Effector memory CD4-positive, alpha-beta T cell (primary cell): Measurements from ENCODE around the gene DESI1.

Source experiments
- DNase-seq, 3 donors: peaks; one replicate each; pipeline ENCODE4 v3.0.0-alpha.2; 2020
- H3K27ac ChIP-seq: 2 replicates; pipeline ENCODE4 v1.7.0; 2013; ENCODE audit warnings: mild to moderate bottlenecking, low read length, moderate library complexity; ENCODE audit not compliant: insufficient read depth, poor library complexity, severe bottlenecking
- H3K27me3 ChIP-seq: replicated peaks from 2 replicates; pipeline ENCODE4 v1.7.0; 2013; ENCODE audit warnings: mild to moderate bottlenecking, low read length; ENCODE audit not compliant: insufficient read depth, control insufficient read depth, poor library complexity, severe bottlenecking
- H3K36me3 ChIP-seq: 2 replicates; pipeline ENCODE4 v1.7.0; 2013; ENCODE audit warnings: mild to moderate bottlenecking, low read length, moderate library complexity; ENCODE audit not compliant: control insufficient read depth, insufficient read depth
- H3K4me1 ChIP-seq: 2 replicates; pipeline ENCODE4 v1.7.0; 2013; ENCODE audit warnings: low read length, mild to moderate bottlenecking; ENCODE audit not compliant: control insufficient read depth, insufficient read depth, poor library complexity, severe bottlenecking
- H3K4me3 ChIP-seq: 2 replicates; pipeline ENCODE4 v1.7.0; 2013; ENCODE audit warnings: low read length, low read depth, mild to moderate bottlenecking; ENCODE audit not compliant: insufficient read depth, poor library complexity, severe bottlenecking
- H3K9me3 ChIP-seq: 2 replicates; pipeline ENCODE4 v1.7.0; 2013; ENCODE audit warnings: mild to moderate bottlenecking, low read length, moderate library complexity; ENCODE audit not compliant: control insufficient read depth

The DESI1 gene

DNA sequence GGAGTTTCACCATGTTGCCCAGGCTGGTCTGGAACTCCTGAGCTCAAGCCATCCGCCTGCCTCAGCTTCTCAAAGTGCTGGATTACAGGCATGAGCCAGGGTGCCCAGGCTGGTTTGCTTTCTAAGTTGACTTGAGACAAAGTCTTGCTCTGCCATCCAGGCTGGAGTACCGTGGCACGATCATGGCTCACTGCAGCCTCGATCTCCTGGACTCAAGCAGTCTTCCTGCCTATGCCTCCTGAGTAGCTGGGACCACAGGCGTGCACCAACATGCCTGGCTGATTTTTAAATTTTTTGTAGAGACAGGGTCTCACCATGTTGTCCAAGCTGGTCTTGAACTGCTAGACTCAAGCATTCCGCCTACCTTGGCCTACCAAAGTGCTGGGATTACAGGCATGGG, 36.9 kb upstream of the DESI1 start:
- H3K27ac ChIP-seq: no peak overlapping the region
- peaks cover 89% of the 10 kb centered on the region for H3K36me3 ChIP-seq
- no peaks in the 10 kb centered on the region for H3K9me3 ChIP-seq
- H3K4me3 ChIP-seq: no peak overlapping the region
- DNase-seq: no peak
- no peaks in the 10 kb centered on the region for H3K27me3 ChIP-seq
- H3K4me1 ChIP-seq: no peaks in the 10 kb centered on the region

DNA sequence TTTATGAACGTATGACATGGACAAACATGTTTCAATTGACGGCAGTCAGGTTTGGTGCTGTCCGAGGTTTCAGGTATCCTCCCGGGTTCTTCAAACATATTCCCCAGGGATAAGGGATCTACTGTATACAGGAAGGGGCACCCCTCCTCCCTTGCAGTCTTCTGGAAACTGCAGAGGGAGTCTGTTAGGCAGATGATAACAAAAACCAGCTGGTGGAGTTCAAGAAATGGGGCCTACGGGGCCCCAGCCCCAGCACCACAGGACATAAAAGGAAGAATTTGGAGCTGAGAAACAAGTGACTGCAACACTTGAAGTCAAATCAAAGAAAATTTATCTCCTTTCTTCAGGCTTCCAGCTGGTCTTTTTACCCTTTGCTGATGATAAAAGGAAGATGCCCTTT, 35.7 kb upstream of the DESI1 start:
- no peak overlapping the region for H3K4me3 ChIP-seq
- H3K36me3 ChIP-seq: peaks cover 93% of the 10 kb centered on the region
- DNase-seq: no peak
- no peak overlapping the region for H3K27ac ChIP-seq
- no peaks in the 10 kb centered on the region for H3K9me3 ChIP-seq
- H3K4me1 ChIP-seq: no peaks in the 10 kb centered on the region
- no peaks in the 10 kb centered on the region for H3K27me3 ChIP-seq

DNA sequence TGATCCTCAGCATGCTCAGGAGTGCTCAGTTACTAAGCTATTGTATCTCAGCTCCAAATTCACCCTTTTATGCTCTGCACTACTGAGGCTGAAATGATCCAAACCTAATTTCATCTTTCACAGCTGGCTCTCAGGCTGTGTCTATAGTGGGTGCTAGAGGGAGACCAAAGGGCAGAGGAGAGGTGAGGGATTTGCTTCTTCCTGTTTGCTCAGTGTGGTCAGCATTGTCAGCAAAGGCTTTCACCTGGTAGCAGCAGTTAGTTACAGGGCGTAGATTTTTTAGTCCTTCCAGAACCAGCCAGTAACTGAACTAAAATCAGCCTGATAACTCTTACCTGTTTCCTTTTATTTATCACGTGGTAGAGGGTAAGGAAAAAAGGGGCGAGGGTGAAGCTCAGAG, 33.5 kb upstream of the DESI1 start:
- H3K27me3 ChIP-seq: no peaks in the 10 kb centered on the region
- DNase-seq: no peak
- no peaks in the 10 kb centered on the region for H3K9me3 ChIP-seq
- H3K36me3 ChIP-seq: peaks cover 87% of the 10 kb centered on the region
- no peak overlapping the region for H3K27ac ChIP-seq
- no peak overlapping the region for H3K4me3 ChIP-seq
- no peaks in the 10 kb centered on the region for H3K4me1 ChIP-seq

DNA sequence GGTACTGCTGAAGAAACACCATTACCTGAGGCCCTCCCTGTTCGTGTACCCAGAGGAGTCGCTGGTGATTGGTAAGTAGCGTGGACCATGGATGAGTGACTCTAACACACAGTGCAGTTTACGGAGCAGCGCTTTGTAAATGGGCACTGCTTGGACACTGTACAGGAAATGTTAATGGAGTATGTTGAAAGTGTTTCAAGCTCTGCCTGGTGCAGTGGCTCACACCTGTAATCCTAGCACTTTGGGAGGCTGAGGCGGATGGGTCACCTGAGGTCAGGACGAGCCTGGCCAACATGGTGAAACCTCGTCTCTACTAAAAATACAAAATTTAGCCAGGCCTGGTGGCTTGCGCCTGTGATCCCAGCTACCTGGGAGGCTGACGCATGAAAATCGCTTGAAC, 30.0 kb upstream of the DESI1 start:
- no peaks in the 10 kb centered on the region for H3K27me3 ChIP-seq
- peaks cover 84% of the 10 kb centered on the region for H3K36me3 ChIP-seq
- DNase-seq: no peak
- H3K27ac ChIP-seq: no peak overlapping the region
- no peaks in the 10 kb centered on the region for H3K4me1 ChIP-seq
- no peak overlapping the region for H3K4me3 ChIP-seq
- H3K9me3 ChIP-seq: no peaks in the 10 kb centered on the region

DNA sequence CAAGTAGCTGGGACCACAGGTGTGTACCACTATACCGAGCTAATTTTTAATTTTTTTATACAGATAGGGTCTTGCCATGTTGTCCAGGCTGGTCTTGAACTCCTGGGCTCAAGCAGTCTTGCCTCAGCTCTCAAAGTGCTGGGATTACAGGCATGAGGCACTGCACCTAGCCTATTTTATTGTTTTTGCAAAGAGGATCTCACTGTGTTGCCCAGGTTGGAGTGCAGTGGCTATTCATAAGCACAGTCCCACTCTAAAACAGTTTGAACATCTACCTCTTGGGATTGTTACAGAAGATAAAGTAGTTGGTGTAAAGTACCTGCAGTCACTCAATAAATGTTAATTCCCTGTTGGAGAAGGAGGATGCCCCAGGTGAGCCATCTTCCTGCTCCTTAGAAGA, 29.4 kb upstream of the DESI1 start:
- no peaks in the 10 kb centered on the region for H3K4me1 ChIP-seq
- no peaks in the 10 kb centered on the region for H3K27me3 ChIP-seq
- H3K27ac ChIP-seq: peak overlapping the region; percentile 25
- no peaks in the 10 kb centered on the region for H3K9me3 ChIP-seq
- no peak for DNase-seq
- peaks cover 82% of the 10 kb centered on the region for H3K36me3 ChIP-seq
- no peak overlapping the region for H3K4me3 ChIP-seq

DNA sequence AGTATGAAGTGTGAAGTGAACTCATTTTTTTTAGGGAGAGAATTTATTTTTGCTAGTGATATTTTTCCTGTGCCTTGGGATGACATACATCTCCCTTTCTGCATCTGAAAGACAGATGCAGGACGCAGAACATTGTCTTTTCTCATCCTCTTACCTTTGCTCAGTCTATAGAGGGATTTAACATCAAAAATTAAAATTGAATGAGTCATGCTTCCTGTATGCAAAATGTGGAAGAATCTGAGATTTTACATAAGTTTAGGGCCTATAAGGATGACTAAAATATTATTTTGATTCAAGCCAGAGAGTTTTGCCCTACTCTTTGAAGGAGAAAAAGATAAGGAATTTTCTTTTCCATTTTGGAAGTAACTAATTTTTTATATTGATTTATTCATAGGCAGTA, 27.6 kb upstream of the DESI1 start:
- DNase-seq: no peak
- peaks cover 71% of the 10 kb centered on the region for H3K36me3 ChIP-seq

DNA sequence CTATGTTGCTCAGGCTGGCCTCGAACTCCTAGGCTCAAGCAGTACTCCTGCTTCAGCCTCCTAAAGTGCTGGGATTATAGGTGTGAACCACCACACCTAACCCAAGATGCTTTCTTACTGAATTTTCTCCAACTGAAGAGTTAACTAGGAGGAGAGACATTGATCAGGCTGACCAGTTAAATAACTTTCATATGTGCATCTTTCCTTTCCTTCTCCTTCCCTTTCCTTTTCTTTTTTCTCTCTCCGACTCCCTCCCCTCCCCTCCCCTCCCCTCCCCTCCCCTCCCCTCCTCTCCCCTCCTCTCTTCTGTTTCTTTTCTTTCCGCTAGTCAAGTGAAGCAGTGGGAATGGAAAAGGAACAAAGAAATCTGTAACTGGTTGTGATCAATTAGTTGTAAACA, 26.9 kb upstream of the DESI1 start:
- Histone ChIP-seq H3K4me1 (no peaks in the 10 kb centered on the region), H3K27ac (no peak overlapping the region), H3K27me3 (no peaks in the 10 kb centered on the region), H3K36me3 (peaks cover 70% of the 10 kb centered on the region), H3K4me3 (no peak overlapping the region), H3K9me3 (no peaks in the 10 kb centered on the region)
- no peak for DNase-seq

More for the DNA sequence above, 27.6 kb upstream of the DESI1 start:
- no peak overlapping the region for H3K27ac ChIP-seq
- H3K4me1 ChIP-seq: no peaks in the 10 kb centered on the region
- no peaks in the 10 kb centered on the region for H3K9me3 ChIP-seq
- H3K27me3 ChIP-seq: no peaks in the 10 kb centered on the region
- no peak overlapping the region for H3K4me3 ChIP-seq

DNA sequence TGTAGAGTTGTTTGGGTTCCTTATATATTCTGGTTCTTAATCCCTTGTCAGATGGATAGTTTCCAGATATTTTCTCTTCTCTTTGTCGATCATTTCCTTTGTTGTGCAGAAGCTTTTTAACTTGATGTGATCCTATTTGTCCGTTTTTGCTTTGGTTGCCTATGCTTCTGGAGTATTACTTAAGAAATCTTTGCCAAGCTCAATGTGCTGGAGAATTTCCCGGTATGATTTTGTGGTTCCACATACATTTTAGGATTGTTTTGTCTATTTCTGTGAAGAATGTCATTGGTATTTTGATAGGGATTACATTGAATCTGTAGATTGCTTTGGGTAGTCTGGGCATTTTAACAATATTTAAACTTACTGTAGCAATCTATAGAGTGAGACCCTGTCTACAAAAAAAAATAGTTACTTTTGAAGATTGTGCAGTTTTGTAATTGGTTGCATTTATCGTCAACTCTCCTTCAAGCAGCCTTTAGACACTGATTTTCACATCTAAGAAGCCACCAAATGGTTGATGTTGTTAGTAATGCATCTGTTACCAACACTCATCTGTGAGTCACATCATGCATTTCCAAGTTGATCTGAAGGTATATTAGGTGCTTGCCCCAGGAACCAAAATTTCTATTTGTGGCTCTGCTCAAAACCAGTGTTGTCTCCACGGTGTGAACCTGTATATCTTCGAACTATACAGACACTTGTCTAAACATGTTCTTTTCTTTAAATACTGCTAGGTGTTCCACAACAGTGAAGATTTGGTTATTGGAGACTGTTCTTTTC, 21.7 kb upstream of the DESI1 start:
- no peaks in the 10 kb centered on the region for H3K27me3 ChIP-seq
- H3K4me1 ChIP-seq: no peaks in the 10 kb centered on the region
- DNase-seq: no peak
- no peaks in the 10 kb centered on the region for H3K9me3 ChIP-seq
- H3K27ac ChIP-seq: no peak overlapping the region
- peaks cover 77% of the 10 kb centered on the region for H3K36me3 ChIP-seq
- no peak overlapping the region for H3K4me3 ChIP-seq

DNA sequence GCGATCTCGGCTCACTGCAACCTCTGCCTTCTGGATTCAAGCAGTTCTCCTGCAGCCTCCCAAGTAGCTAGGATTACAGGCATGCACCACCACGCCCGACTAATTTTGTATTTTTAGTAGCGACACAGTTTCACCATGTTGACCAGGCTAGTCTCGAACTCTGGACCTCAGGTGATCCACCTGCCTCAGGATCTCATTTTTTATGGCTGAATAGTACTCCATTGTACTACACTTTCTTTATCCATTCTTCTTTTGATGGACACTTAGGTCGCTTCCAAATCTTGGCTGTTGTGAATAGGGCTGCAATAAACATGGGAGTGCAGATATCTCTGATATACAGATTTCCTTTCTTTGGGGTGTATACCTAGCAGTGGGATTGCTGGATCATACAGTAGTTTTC, 21.0 kb upstream of the DESI1 start:
- no peak for DNase-seq
- Histone ChIP-seq H3K9me3 (no peaks in the 10 kb centered on the region), H3K36me3 (peaks cover 78% of the 10 kb centered on the region), H3K27ac (no peak overlapping the region), H3K4me3 (no peak overlapping the region), H3K27me3 (no peaks in the 10 kb centered on the region), H3K4me1 (no peaks in the 10 kb centered on the region)

DNA sequence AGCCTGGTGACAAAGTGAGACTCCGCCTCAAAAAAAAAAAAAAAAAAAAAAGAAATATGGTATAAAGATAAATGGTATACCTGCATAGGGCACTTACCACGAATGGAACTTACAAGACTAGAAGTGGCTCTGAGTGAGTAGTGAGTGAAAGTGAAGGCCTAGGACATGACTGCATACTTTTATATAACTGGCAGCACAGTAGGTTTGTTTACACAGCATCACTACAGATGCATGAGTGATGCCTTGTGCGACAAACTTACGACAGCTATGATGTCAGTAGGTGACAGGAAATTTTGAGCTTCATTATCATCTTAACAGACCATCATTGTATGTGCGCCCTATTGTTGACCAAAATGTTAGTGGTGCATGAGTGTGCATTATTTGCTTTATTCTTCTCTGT, 17.9 kb upstream of the DESI1 start:
- H3K4me3 ChIP-seq: no peak overlapping the region
- no peak for DNase-seq
- H3K4me1 ChIP-seq: no peaks in the 10 kb centered on the region
- no peak overlapping the region for H3K27ac ChIP-seq
- H3K27me3 ChIP-seq: no peaks in the 10 kb centered on the region
- peaks cover 83% of the 10 kb centered on the region for H3K36me3 ChIP-seq
- no peaks in the 10 kb centered on the region for H3K9me3 ChIP-seq
